Caco-2 (cell line): ENCODE measurements around the gene PROSER2. TPM values are rescaled to one million over a fixed set of nuclear protein-coding genes. Genes with fewer than 3 reads are reported as not detected.

Source experiments
- BruUV-seq: library from RNA; stranded (reverse); fragments of 400-500 nt; replicated peaks from 2 replicates; lab custom pipeline; 2021; lab: Mats Ljungman, UMichigan
- CTCF ChIA-PET: fragments of 300-600 bp; sonication (Branson Sonifier 250); formaldehyde crosslinking; loops from one replicate; lab custom pipeline; 2022; ENCODE audit warnings: antibody characterized with exemption; lab: Charles Lee
- POLR2A ChIA-PET: fragments of 300-600 bp; sonication (Branson Sonifier 250); formaldehyde crosslinking; loops from one replicate; lab custom pipeline; 2022; ENCODE audit warnings: antibody characterized with exemption; lab: Charles Lee
- DNase-seq, 2 experiments: peaks; one replicate each; pipeline versions ENCODE4 v3.0.0 to v3.0.0-alpha.2; 2020 to 2022
- H3K27me3 ChIP-seq: replicated peaks from 2 replicates; pipeline ENCODE4 v1.6.0; 2011; ENCODE audit warnings: low read length; ENCODE audit not compliant: control insufficient read depth, insufficient read depth
- H3K36me3 ChIP-seq: 2 replicates; pipeline ENCODE4 v1.5.1; 2011; ENCODE audit warnings: low read length; ENCODE audit not compliant: control insufficient read depth, insufficient read depth
- H3K4me1 ChIP-seq: fragments of 250-450 bp; sonication (Bioruptor Pico); 2 replicates; pipeline ENCODE4 v1.5.1; 2020; ENCODE audit warnings: mild to moderate bottlenecking
- H3K4me3 ChIP-seq: 2 replicates; pipeline ENCODE4 v1.5.1; 2011; ENCODE audit warnings: low read depth, mild to moderate bottlenecking, control low read depth, low read length
- H3K9me3 ChIP-seq: fragments of 250-450 bp; sonication (Bioruptor Pico); 2 replicates; pipeline ENCODE4 v1.5.1; 2020; ENCODE audit warnings: mild to moderate bottlenecking, moderate library complexity
- H3K27ac Mint-ChIP-seq: one replicate; pipeline ENCODE4 v1.8.0; 2022; ENCODE audit warnings: mixed read lengths; ENCODE audit not compliant: unreplicated experiment
- H3K27me3 Mint-ChIP-seq: one replicate; pipeline ENCODE4 v1.8.0; 2022; ENCODE audit warnings: mixed read lengths; ENCODE audit not compliant: insufficient read depth, unreplicated experiment
- H3K36me3 Mint-ChIP-seq: one replicate; pipeline ENCODE4 v1.8.0; 2022; ENCODE audit warnings: mild to moderate bottlenecking, mixed read lengths; ENCODE audit not compliant: insufficient read depth, unreplicated experiment
- H3K4me1 Mint-ChIP-seq: one replicate; pipeline ENCODE4 v1.8.0; 2022; ENCODE audit warnings: low read depth, mixed read lengths; ENCODE audit not compliant: unreplicated experiment
- H3K4me3 Mint-ChIP-seq: one replicate; pipeline ENCODE4 v1.8.0; 2022; ENCODE audit warnings: mild to moderate bottlenecking, moderate library complexity, mixed read lengths; ENCODE audit not compliant: unreplicated experiment
- H3K9me3 Mint-ChIP-seq: one replicate; pipeline ENCODE4 v1.8.0; 2022; ENCODE audit warnings: mixed read lengths; ENCODE audit not compliant: unreplicated experiment
- CTCF ChIP-seq, 2 experiments: fragments of 200-600 bp in 1 of 2; IDR thresholded peaks; 1 replicate in 1 of 2; 2 replicates in 1 of 2; pipeline versions ENCODE4 v1.5.1 to v1.8.0; 2011 to 2022; ENCODE audit warnings: antibody characterized with exemption in 1 of 2, control low read depth in 1 of 2, inconsistent platforms in 1 of 2, low read depth in 1 of 2, low read length in 1 of 2, mild to moderate bottlenecking in 1 of 2, moderate library complexity in 1 of 2; ENCODE audit not compliant: insufficient read depth in 1 of 2, severe bottlenecking in 1 of 2, unreplicated experiment in 1 of 2
- intact Hi-C: fragments of 100-400 bp; cut with micrococcal nuclease; formaldehyde crosslinking; loops from one replicate; pipeline ENCODE4 v1.10.0; 2022; ENCODE audit not compliant: unreplicated experiment
- total RNA-seq: library from RNA; stranded (reverse); gene quantifications from 2 replicates; pipeline ENCODE4 v1.2.3, GENCODE V29; 2022

PROSER2 gene
- total RNA-seq, 1 experiment from 2014 or later, result 134 TPM

GRCh38 chr10:11830836-11831519 lies 7.8 kb downstream of the PROSER2 start:
- CTCF ChIA-PET, result interaction anchor here (0.6 to 2.7 kb wide), 8 partner anchors 11 to 72 kb away, joined by 3 to 13 read pairs (median 4); no protein-coding TSS in a partner anchor
- H3K4me1 ChIP-seq, result peaks cover 69% of the 10 kb centered on the region
- BruUV-seq, result no TSS peak
- H3K4me3 ChIP-seq, result no peak overlapping the region
- POLR2A ChIA-PET, result interaction anchor here (0.6 to 3.3 kb wide), 9 partner anchors 15 to 1884 kb away, joined by 3 to 30 read pairs (median 5); no protein-coding TSS in a partner anchor
- no peaks in the 10 kb centered on the region for H3K27me3 ChIP-seq
- peaks cover 46% of the 10 kb centered on the region for H3K4me1 Mint-ChIP-seq
- peaks cover 65% of the 10 kb centered on the region for H3K36me3 Mint-ChIP-seq
- no peaks in the 10 kb centered on the region; the same call in 1 of the 2 replicates for H3K36me3 ChIP-seq
- H3K4me3 Mint-ChIP-seq, result peak overlapping the region; percentile 71
- intact Hi-C loops, result loop anchor here (1.0 to 5.0 kb wide), 6 partner anchors 8 to 211 kb away; partner anchors contain the start of genes PROSER2 and UPF2
- peak; percentile 83 to 89 for DNase-seq
- TF ChIP-seq CTCF (IDR thresholded peaks at IDR 0.05; ENCODE audit: insufficient read depth in 1 of 2, low read depth in 1 of 2, low read length in 1 of 2, severe bottlenecking in 1 of 2, unreplicated experiment in 1 of 2), result no peak
- H3K9me3 Mint-ChIP-seq, result no peaks in the 10 kb centered on the region
- H3K27ac Mint-ChIP-seq, result peak overlapping the region; percentile 91
- H3K9me3 ChIP-seq, result no peaks in the 10 kb centered on the region
- H3K27me3 Mint-ChIP-seq, result no peaks in the 10 kb centered on the region

- no peaks in the 10 kb centered on the region for H3K9me3 ChIP-seq
- Mint-ChIP-seq H3K4me1 (peaks cover 45% of the 10 kb centered on the region), H3K36me3 (peaks cover 67% of the 10 kb centered on the region), H3K27ac (peak overlapping the region; percentile 91), H3K4me3 (peak overlapping the region; percentile 71), H3K27me3 (no peaks in the 10 kb centered on the region), H3K9me3 (no peaks in the 10 kb centered on the region)
- intact Hi-C loops, result loop anchor here (1.0 to 5.0 kb wide), 6 partner anchors 8 to 211 kb away; partner anchors contain the start of genes PROSER2 and UPF2
- POLR2A ChIA-PET, result interaction anchor here (0.6 to 3.3 kb wide), 8 partner anchors 15 to 1884 kb away, joined by 4 to 30 read pairs (median 6); no protein-coding TSS in a partner anchor
- peak; percentile 71 to 74 for DNase-seq
- H3K4me1 ChIP-seq, result peaks cover 69% of the 10 kb centered on the region
- no peaks in the 10 kb centered on the region for H3K27me3 ChIP-seq
- no peak for TF ChIP-seq CTCF (IDR thresholded peaks at IDR 0.05; ENCODE audit: insufficient read depth in 1 of 2, low read depth in 1 of 2, low read length in 1 of 2, severe bottlenecking in 1 of 2, unreplicated experiment in 1 of 2)
- CTCF ChIA-PET, result interaction anchor here (0.6 to 2.7 kb wide), 5 partner anchors 38 to 72 kb away, joined by 3 to 13 read pairs (median 4); no protein-coding TSS in a partner anchor
- BruUV-seq, result no TSS peak
- H3K36me3 ChIP-seq, result no peaks in the 10 kb centered on the region; the same call in 1 of the 2 replicates
- no peak overlapping the region for H3K4me3 ChIP-seq
Measured at GRCh38 chr10:11831520-11831951, 8.4 kb downstream of the PROSER2 start.

GRCh38 chr10:11832042-11832441 lies 8.9 kb downstream of the PROSER2 start:
- Histone ChIP-seq H3K9me3 (no peaks in the 10 kb centered on the region), H3K36me3 (no peaks in the 10 kb centered on the region; the same call in 1 of the 2 replicates), H3K4me1 (peaks cover 74% of the 10 kb centered on the region), H3K27me3 (no peaks in the 10 kb centered on the region), H3K4me3 (peak overlapping the region; percentile 11; the same call in 1 of the 2 replicates)
- ChIA-PET CTCF (interaction anchor here (2.7 kb wide), 1 partner anchor 49 kb away, joined by 13 read pairs; no protein-coding TSS in a partner anchor), POLR2A (interaction anchor here (1.7 to 3.3 kb wide), 3 partner anchors 38 to 49 kb away, joined by 5 to 30 read pairs (median 15); no protein-coding TSS in a partner anchor)
- TSS peak; percentile 71 for BruUV-seq
- Mint-ChIP-seq H3K27me3 (no peaks in the 10 kb centered on the region), H3K36me3 (peaks cover 67% of the 10 kb centered on the region), H3K9me3 (no peaks in the 10 kb centered on the region), H3K4me1 (peaks cover 51% of the 10 kb centered on the region), H3K4me3 (peak overlapping the region; percentile 71), H3K27ac (peak overlapping the region; percentile 91)
- DNase-seq, result peak; percentile 32 to 50
- intact Hi-C loops, result loop anchor here (5.0 kb wide), 2 partner anchors 100 to 210 kb away; partner anchors contain the start of gene UPF2
- no peak for TF ChIP-seq CTCF (IDR thresholded peaks at IDR 0.05; ENCODE audit: insufficient read depth in 1 of 2, low read depth in 1 of 2, low read length in 1 of 2, severe bottlenecking in 1 of 2, unreplicated experiment in 1 of 2)
